Neural progenitor cell (in vitro differentiated cells): ENCODE results near the gene SLC38A10.

Source experiments
- EZH2 ChIP-seq: fragments of 200-600 bp; sonication (generic); IDR thresholded peaks from 2 replicates; pipeline ENCODE4 v1.6.1; 2017; ENCODE audit warnings: antibody characterized with exemption, mild to moderate bottlenecking, moderate library complexity
- EZH2phosphoT487 ChIP-seq: fragments of 200-600 bp; sonication (generic); IDR thresholded peaks from 2 replicates; pipeline ENCODE4 v1.6.1; 2017; ENCODE audit warnings: antibody characterized with exemption
- TF ChIP-seq, protein P1 (sequence below): fragments of 200-600 bp; sonication (generic); IDR thresholded peaks from 2 replicates; pipeline ENCODE4 v1.5.1; 2017; ENCODE audit warnings: antibody characterized with exemption, mild to moderate bottlenecking

DNA sequence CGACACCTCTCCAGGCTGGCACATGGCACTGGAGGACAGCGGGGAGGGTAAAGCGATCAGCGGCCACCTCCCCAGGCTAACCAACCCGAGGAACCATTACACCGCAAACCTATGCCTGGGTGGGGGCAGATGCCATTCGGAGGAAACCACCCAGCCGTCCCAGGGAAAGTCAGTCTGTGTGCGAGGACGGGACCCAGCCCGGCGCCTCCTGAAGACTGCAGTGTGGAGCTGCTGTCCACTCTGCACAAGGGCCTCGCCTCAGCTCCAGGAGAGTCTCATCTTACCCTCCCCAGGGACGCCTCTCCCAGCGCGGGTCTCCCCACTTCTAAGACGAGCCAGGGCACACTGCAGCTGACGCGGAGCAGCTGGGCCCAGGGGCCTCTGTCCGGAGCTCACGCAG, 8.0 kb downstream of the SLC38A10 start:
- TF ChIP-seq, protein P1, sequence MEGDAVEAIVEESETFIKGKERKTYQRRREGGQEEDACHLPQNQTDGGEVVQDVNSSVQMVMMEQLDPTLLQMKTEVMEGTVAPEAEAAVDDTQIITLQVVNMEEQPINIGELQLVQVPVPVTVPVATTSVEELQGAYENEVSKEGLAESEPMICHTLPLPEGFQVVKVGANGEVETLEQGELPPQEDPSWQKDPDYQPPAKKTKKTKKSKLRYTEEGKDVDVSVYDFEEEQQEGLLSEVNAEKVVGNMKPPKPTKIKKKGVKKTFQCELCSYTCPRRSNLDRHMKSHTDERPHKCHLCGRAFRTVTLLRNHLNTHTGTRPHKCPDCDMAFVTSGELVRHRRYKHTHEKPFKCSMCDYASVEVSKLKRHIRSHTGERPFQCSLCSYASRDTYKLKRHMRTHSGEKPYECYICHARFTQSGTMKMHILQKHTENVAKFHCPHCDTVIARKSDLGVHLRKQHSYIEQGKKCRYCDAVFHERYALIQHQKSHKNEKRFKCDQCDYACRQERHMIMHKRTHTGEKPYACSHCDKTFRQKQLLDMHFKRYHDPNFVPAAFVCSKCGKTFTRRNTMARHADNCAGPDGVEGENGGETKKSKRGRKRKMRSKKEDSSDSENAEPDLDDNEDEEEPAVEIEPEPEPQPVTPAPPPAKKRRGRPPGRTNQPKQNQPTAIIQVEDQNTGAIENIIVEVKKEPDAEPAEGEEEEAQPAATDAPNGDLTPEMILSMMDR, result no peak
- no peak for TF ChIP-seq EZH2phosphoT487
- TF ChIP-seq EZH2, result no peak
